HG03135 (cell line): ENCODE data around the gene RAB3C.

ENCODE experiments used
- ATAC-seq: cut with Tn5 transposase; IDR thresholded peaks from one replicate; pipeline ENCODE4 v1.9.1; 2021; ENCODE audit warnings: mild to moderate bottlenecking, moderate library complexity; ENCODE audit not compliant: unreplicated experiment

Gene RAB3C

GRCh38 chr5:58718269-58718978 lies 135.5 kb downstream of the RAB3C start:
- no peak for ATAC-seq

DNA sequence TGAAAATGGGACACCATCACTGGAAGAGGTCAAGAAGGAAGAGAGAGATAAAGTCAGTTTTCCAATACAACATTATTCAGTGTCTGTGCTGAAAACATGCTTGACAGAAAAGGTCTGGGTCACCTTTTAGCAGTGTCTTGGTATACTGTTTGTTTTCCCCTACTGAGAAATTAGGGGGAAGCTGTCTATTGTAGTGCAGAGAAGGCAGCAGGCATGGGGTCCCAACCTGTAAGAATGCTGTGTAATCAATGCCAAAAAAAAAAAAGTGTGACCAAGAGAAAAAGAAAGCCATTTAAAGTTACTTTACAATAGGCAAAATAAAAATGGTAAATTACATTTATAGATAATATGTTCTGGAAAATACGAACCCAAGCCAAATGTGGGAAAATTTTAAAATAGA lies 139.3 kb downstream of the RAB3C start:
- ATAC-seq: no peak

- no peak for ATAC-seq
These were observed 142.1 kb downstream of the RAB3C start for GRCh38 chr5:58724992-58725391.

DNA sequence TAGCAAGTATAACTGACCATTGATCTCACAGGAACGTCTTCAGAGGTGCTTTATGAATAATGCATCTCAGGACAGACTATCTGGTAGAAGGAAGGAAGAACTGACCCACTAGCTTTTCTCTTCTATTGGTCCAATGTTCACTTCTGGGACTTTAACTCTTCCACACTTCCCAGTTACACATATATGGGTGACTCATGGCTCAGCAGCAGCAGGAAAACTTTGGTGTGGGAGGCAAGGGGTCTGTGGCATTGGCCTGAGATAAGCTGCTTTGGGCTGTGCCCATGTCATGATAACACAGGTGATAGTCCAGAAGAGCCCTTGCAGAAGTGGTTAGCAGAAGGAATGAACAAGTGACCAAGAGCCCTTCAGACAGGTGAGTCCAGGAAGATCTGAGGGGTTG lies 148.8 kb downstream of the RAB3C start:
- ATAC-seq: no peak

DNA sequence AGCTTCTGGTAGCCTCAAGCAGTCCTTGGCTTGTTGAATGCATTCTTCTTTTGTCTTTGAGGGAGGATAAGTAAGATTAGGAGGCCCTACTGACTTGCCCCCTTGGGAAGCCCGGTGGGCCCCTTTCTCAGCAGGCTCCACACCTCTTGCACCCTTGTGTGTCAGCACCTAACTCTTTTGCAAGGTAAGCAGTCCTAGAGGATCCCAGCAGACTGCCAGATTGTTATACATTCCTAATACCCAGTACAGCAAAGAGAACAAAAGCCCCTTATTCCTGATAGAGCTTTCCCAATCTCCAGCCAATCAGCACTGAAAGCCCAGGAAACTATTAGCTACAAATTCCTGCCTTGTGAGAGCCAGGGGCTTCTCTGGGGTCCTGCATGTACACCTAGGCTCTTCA lies 152.8 kb downstream of the RAB3C start:
- no peak for ATAC-seq

DNA sequence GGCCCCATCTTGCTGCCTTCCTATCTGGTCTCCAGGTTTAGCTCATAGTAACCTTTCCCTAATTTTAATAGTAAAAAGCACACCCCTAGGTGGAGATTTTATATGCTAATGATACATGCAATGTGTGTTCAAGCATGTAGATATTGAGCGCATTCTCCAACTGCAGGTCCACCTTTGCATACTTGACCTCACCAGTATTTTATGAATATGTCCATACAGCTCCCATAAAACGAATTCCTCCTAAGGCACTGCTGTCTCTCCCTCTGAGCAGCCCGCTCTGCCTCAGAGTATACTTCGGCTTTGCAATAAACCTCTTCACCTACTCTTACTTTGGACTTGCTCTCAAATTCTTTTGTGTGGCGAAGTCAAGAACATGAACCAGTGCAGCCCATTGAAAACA lies 153.3 kb downstream of the RAB3C start:
- no peak for ATAC-seq

DNA sequence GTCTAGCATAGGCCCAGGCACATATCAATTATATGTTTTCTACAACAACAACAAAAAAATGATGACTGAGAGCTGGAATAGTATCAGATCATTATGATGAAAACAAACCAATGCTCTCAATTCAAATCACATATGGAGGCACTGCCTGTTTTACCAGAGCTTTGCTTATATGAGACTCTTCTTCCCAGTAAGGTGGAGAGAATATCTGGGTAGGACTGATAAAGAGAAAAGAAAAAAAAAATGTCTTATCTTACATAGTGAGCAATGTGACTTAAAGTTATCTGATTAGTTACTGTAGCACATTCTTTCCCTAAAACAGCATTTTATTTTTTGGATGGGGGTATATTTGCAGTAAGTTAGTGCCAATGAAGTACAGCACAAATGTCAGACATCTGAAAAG lies 154.8 kb downstream of the RAB3C start:
- ATAC-seq: no peak

- no peak for ATAC-seq
These were observed 155.5 kb downstream of the RAB3C start for GRCh38 chr5:58738336-58738735.

- ATAC-seq: no peak
These were observed 156.2 kb downstream of the RAB3C start for GRCh38 chr5:58739051-58739450.

DNA sequence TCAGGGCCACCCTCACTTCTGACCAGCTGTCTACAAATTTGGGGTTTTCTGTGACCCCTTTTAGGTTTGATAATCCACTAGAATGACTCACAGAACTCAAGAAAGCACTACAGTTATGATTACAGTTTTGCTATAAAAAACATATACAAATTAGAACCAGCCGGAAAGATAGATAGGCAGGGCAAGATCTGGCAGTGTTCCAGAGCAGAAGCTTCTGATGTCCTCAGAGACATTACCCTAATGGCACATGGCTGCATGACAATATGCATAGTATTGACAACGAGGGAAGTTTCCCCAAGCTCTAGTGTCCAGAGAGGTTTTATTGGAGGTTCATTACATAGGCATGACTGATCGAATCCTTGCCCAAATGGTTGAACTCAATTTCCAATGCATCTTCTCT lies 158.1 kb downstream of the RAB3C start:
- ATAC-seq: no peak

- no peak for ATAC-seq
These were observed 162.5 kb downstream of the RAB3C start for GRCh38 chr5:58745350-58745749.

DNA sequence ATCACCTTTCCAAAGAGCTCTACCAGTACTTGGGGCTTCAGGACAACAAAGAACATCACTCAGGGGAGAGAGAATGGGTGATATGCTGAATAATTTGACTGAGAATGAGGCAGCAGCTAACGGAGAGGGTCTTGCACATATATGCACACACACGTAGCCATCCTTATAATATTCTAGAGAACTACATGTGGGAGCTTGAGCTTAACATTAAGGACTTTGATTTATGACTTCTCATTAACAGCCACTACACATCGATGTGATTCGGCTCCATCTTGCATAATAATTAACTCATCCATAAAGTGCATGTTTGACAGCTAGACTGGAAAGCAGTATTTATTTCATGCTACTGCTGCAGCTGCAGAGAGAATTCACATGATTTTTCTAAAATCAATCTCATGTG lies 163.4 kb downstream of the RAB3C start:
- no peak for ATAC-seq

DNA sequence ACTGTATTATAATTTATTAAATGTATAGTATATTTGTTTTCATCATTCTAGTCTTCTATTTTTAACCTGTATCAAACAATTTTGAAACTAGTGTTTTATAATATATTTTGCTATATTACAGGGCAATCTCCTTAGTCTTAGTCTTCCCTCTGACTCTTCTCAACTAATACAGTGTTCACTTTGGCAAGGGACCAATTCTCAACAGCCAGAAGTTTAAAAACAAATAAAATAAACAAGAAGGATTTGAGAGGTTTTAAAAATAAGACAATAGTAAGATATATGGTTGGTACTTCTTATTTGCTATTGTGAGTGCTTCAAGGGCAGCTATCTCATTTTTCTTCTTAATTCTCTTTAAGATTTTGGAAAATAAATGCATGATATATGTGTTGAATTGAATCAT lies 167.2 kb downstream of the RAB3C start:
- ATAC-seq: no peak

DNA sequence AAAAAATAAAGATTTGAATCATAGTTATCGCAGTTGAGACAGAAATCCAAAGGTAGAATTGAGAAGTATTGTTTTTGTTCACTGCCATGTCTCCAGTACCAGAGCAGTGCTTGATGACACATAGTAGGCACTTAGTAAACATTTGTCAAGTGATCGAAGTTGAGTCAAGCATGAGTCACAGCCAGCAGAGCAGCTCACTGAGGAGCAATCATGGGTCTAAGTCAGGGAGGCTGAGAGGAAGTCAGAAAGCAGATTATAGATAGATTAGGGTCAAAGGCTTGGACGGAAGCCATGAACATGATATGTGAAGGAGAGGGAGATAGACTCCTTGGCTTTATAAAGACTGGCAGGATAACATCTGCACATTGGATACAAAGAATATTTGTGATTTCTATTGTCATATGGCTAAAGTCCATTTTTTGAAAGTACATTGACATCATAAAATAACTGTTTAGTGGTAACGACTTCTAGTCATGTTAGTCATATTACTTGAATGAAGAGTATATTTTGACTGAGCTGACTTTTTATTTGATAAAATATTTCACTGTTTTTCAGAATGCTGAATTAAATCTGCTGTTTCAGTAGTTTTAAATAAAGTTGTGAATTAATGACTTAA lies 168.5 kb downstream of the RAB3C start:
- no peak for ATAC-seq

DNA sequence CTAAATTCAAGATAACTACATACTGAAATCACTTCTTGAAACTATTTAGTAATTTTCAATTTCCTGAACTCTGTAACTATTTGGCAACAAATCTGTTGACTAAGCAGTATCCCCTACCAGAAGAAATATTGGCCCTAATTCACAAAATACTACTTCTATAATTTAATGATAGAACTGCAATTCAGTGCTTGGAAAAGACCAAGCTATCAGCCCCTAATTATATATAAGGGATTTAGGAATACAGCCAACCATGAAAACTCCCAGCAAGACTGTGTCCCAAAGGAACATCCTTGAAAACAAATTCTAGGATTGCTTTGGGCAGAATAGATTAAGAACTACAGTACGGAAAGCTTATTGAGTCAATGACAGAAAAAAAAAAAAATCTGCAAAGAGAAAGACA lies 169.2 kb downstream of the RAB3C start:
- no peak for ATAC-seq

DNA sequence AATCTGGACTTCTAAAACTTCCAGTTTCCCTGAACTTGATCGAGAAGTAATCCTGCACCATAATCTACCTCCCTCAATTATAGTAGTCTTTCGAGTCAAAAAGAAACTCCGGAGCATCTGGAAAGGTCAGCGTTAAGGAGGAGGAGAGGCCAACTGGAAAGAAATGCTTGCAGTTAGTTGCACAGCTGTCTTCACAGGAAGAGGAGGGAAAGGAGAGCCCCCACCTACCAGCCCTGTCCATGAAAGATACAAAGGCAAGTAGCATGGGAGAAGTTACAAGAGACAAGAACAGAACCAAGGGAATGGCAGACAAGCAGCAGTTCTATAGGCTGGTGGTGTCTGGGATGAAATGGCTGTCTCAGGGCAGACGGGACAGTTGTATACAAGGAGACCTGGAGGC lies 170.6 kb downstream of the RAB3C start:
- no peak for ATAC-seq

- no peak for ATAC-seq
These were observed 171.4 kb downstream of the RAB3C start for GRCh38 chr5:58754250-58754649.

- no peak for ATAC-seq
These were observed 172.5 kb downstream of the RAB3C start for GRCh38 chr5:58755397-58755796.

DNA sequence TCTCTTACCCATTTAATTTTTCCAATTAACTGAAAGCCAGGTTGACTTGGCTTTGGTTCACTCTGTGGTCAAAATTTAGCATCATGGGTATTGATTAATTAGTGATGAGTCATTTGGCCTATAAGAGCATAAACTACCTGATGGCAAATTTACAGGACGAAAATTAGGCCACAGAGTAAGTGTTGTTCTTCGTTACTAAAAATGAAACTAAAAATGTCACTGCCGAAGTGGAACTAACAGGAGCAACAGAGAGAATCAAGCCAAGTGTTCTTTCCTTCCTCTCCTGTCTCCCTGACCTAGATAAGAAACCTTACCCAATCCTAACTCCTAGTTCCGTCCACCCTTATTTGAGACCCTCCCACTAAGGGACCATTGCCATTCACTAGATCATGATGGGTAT lies 176.9 kb downstream of the RAB3C start:
- ATAC-seq: peak; percentile 89

GRCh38 chr5:58760222-58760621 lies 177.3 kb downstream of the RAB3C start:
- no peak for ATAC-seq

GRCh38 chr5:58761407-58761806 lies 178.5 kb downstream of the RAB3C start:
- no peak for ATAC-seq

DNA sequence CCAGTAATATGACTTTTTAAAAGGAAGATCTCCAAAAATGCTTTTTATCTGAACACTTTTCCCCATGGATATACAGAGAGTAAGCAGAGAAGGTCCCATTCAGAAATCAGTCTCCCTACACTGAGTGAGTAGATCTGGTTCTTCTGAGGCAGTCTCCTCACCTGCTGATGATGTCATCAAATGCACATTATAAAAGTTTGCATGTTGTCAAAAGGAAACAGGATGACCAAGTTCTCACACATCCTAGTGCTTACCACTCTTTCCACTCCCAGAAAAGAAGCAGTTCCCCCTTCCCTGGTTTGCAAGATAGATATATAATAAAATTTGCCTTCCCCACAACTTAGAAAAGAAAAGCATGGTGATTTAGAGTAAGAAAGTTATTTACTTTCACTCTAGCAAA lies 180.5 kb downstream of the RAB3C start:
- ATAC-seq: no peak

GRCh38 chr5:58764199-58764598 lies 181.3 kb downstream of the RAB3C start:
- no peak for ATAC-seq
